AG04450 (cell line): ENCODE results near the gene LMF1. TPM values are rescaled to one million over a fixed set of nuclear protein-coding genes. Genes with fewer than 3 reads are reported as not detected.

Experiments
- CTCF ChIA-PET: fragments of 300-600, 350-600 bp; formaldehyde crosslinking; extraction: SDS; loops from one replicate; lab custom pipeline; 2022; ENCODE audit warnings: antibody characterized with exemption, inconsistent platforms; lab: Charles Lee
- POLR2A ChIA-PET: fragments of 350-600 bp; formaldehyde crosslinking; extraction: SDS; loops from one replicate; lab custom pipeline; 2021; ENCODE audit warnings: antibody characterized with exemption, inconsistent platforms; lab: Yijun Ruan, JAX
- DNase-seq: peaks from one replicate; pipeline ENCODE4 v3.0.0-alpha.2; 2011; ENCODE audit warnings: low read depth, low spot score
- H3K27ac ChIP-seq: one replicate; pipeline ENCODE4 v1.5.1; 2012; ENCODE audit warnings: low read depth, low read length, control low read depth
- H3K27me3 ChIP-seq: one replicate; pipeline ENCODE4 v1.6.0; 2012; ENCODE audit warnings: low read length; ENCODE audit not compliant: control insufficient read depth, insufficient read depth
- H3K4me3 ChIP-seq: 2 replicates; pipeline ENCODE4 v1.5.1; 2011; ENCODE audit warnings: mild to moderate bottlenecking, low read depth, low read length, control low read depth
- H3K9me3 ChIP-seq: 2 replicates; pipeline ENCODE4 v1.5.1; 2012; ENCODE audit warnings: low read length; ENCODE audit not compliant: control insufficient read depth, insufficient read depth
- polyA plus RNA-seq: library from polyadenylated mRNA; depleted of rRNA; stranded (reverse); fragments of >200 nt; gene quantifications from 2 replicates; pipeline ENCODE4 v1.2.3, GENCODE V29; 2011
- TF ChIP-seq, protein P1 (sequence below): IDR thresholded peaks from 2 replicates; pipeline ENCODE4 v1.5.1; 2011; ENCODE audit warnings: low read depth, low read length, control low read depth, inconsistent platforms

Gene LMF1
- polyA plus RNA-seq, 1 experiment, result 11.8 TPM

DNA sequence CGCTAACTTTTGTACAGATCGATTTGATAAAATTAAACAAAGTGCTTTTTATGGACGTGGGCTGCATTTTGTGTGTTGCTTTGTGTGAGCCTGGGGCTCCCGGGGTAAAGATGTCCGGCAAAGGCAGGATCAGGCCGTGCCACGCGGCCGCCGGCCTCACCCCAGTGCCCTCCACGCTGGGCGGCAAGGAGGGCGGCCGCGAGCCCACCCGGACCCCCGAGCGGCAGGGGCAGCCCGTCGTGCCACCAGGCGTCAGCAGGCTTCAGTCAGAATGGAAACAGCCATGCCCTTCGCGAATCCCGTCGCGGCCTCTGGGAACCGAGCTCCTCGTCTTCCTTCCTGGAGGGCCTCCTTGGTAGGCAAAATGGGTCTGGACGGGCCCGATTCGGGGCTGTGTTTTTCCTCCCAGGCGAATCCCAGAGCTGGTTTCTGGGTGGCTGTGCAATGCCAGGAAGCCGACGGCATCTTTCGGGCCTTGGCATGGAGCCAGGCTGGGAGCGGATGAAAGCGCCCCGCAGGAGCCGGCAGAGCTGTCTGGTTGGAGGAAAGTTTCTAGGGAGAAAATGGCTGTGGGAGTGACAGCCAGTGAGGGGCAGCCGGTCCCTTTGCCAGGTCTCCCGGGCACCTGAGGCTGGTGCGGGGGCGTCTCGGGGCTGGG, 16.3 kb upstream of the LMF1 start:
- CTCF ChIA-PET, result no interaction called here
- H3K9me3 ChIP-seq, result peaks cover 2% of the 10 kb centered on the region; the same call in 1 of the 2 replicates
- peaks cover 54% of the 10 kb centered on the region for H3K27me3 ChIP-seq
- H3K27ac ChIP-seq, result no peak overlapping the region
- H3K4me3 ChIP-seq, result no peak overlapping the region
- POLR2A ChIA-PET, result no interaction called here
- TF ChIP-seq, protein P1, sequence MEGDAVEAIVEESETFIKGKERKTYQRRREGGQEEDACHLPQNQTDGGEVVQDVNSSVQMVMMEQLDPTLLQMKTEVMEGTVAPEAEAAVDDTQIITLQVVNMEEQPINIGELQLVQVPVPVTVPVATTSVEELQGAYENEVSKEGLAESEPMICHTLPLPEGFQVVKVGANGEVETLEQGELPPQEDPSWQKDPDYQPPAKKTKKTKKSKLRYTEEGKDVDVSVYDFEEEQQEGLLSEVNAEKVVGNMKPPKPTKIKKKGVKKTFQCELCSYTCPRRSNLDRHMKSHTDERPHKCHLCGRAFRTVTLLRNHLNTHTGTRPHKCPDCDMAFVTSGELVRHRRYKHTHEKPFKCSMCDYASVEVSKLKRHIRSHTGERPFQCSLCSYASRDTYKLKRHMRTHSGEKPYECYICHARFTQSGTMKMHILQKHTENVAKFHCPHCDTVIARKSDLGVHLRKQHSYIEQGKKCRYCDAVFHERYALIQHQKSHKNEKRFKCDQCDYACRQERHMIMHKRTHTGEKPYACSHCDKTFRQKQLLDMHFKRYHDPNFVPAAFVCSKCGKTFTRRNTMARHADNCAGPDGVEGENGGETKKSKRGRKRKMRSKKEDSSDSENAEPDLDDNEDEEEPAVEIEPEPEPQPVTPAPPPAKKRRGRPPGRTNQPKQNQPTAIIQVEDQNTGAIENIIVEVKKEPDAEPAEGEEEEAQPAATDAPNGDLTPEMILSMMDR, result no peak
- DNase-seq, result no peak

DNA sequence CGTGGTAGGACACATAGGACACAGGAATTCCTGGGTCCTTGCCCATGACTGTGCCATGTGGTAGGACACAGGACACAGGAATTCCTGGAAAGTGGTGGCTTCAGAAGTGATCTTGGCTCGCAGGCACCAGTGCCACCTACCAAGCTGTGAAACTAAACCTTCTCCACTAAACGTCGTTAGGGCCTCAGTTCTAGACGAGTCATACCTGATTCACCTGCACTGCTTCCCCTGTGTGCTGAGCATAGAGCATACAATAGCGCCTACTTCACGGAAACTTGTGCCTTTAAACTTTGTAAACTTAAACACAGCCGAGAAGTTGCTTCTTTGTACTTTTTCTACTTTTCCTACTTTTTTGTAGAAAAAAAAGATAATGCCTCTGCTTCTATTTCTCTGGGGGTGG, 15.6 kb upstream of the LMF1 start:
- ChIA-PET CTCF (no interaction called here), POLR2A (no interaction called here)
- no peak overlapping the region for H3K27ac ChIP-seq
- peaks cover 2% of the 10 kb centered on the region; the same call in 1 of the 2 replicates for H3K9me3 ChIP-seq
- TF ChIP-seq, protein P1, result no peak
- H3K27me3 ChIP-seq, result peaks cover 54% of the 10 kb centered on the region
- H3K4me3 ChIP-seq, result no peak overlapping the region
- no peak for DNase-seq

DNA sequence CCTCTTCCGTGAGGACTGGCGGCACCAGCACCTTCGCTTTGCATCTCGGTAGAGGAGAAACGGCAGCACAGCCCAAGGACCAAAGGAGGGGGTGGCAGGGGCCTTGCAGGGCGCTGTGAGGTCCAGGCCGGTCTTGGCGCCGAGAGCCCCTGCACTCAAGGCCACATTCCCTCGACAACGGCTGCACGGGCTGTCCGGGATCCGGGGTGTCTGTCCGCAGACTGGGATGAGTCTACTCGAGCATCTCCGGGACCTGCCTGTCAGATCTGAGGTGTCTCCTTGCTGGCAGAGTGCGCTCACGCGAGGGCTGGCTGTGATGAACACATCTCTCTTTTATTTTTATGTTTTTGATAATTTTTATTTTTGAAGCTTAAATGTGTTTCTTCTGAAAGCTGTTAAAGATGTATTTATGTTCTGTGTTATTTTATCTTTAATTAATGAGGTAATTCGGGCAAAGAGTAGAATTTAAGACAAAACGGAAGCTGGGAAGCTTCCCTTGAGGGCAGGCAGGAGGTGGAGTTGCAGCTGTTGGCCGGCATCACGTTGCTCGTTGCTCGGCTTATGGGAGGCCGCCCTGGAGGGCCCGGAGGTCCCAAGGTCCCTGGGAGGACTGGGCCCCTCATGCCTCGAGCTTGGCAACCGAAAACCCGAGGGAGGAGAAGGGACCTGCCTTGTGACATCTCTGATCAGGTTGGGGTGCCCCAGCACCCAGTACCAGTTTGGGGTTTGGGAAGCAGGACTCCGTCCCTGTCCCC, 15.0 kb upstream of the LMF1 start:
- Histone ChIP-seq H3K9me3 (peaks cover 2% of the 10 kb centered on the region; the same call in 1 of the 2 replicates), H3K27me3 (peaks cover 56% of the 10 kb centered on the region), H3K27ac (no peak overlapping the region), H3K4me3 (no peak overlapping the region)
- ChIA-PET CTCF (no interaction called here), POLR2A (no interaction called here)
- DNase-seq, result no peak
- TF ChIP-seq, protein P1, result no peak

DNA sequence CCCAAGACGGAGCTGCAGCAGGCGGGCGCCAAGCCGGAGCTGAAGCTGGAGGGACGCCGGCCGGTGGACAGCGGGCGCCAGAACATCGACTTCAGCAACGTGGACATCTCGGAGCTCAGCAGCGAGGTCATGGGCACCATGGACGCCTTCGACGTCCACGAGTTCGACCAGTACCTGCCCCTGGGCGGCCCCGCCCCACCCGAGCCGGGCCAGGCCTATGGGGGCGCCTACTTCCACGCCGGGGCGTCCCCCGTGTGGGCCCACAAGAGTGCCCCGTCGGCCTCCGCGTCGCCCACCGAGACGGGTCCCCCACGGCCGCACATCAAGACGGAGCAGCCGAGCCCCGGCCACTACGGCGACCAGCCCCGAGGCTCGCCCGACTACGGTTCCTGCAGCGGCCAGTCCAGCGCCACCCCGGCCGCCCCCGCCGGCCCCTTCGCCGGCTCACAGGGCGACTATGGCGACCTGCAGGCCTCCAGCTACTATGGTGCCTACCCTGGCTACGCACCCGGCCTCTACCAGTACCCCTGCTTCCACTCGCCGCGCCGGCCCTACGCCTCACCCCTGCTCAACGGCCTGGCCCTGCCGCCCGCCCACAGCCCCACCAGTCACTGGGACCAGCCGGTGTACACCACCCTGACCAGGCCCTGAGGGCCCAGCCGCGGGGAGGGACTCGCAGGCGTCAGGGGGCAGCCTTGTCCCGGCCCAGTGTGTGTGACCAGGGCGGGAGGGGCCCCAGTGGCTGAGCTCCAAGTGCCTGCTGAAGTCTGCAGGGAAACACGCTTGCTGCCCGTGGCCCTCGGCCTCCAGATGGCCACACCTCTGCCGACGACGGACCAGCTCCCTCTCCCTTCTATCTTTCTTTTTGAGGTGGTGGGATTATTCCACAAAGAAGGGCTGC, 14.2 kb upstream of the LMF1 start:
- ChIA-PET CTCF (no interaction called here), POLR2A (no interaction called here)
- no peak overlapping the region for H3K4me3 ChIP-seq
- DNase-seq, result no peak
- H3K9me3 ChIP-seq, result peaks cover 2% of the 10 kb centered on the region; the same call in 1 of the 2 replicates
- H3K27me3 ChIP-seq, result peaks cover 59% of the 10 kb centered on the region
- TF ChIP-seq, protein P1, result no peak
- H3K27ac ChIP-seq, result no peak overlapping the region
